GM19372 (cell line): ENCODE data around the gene TBX2.

ENCODE experiments used
- ATAC-seq: cut with Tn5 transposase; IDR thresholded peaks from one replicate; pipeline ENCODE4 v1.9.1; 2021; ENCODE audit warnings: mild to moderate bottlenecking, low read depth, moderate library complexity; ENCODE audit not compliant: unreplicated experiment

The TBX2 gene

DNA sequence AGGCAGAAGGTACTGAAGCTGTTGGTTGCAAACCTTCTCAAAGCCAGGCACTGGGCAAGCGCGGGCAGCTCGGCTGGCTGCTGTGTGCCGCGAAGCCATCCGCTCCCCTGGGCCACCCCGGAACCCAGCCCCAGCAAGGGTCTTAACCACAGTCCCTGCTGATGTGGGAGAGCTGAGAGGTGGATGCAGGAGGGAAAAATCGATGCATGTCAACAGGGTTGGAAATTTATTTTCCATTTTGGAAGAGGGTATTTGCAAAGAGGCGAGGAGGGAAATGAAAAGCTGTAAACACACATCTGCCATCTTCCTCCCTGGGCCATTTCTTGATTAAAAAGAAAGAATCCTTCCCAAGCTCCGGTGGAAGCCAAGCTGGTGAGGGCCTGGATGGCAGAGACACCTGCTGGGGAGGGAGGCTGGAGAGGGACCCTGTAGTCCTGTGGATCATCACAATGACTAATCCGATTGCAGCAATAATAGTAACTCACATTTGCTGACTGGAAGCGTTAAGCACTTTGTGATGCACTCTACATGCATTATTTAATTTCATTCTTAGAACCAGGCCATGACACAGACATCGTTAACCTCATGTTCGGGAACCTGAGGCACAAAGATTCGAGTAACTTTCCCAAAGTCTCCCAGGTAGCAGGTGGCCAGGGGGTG lies 13.9 kb upstream of the TBX2 start:
- no peak for ATAC-seq

- ATAC-seq = no peak
Observed at GRCh38 chr17:61386251-61386650, 13.4 kb upstream of the TBX2 start.

- no peak for ATAC-seq
Observed at GRCh38 chr17:61387011-61387410, 12.6 kb upstream of the TBX2 start.

DNA sequence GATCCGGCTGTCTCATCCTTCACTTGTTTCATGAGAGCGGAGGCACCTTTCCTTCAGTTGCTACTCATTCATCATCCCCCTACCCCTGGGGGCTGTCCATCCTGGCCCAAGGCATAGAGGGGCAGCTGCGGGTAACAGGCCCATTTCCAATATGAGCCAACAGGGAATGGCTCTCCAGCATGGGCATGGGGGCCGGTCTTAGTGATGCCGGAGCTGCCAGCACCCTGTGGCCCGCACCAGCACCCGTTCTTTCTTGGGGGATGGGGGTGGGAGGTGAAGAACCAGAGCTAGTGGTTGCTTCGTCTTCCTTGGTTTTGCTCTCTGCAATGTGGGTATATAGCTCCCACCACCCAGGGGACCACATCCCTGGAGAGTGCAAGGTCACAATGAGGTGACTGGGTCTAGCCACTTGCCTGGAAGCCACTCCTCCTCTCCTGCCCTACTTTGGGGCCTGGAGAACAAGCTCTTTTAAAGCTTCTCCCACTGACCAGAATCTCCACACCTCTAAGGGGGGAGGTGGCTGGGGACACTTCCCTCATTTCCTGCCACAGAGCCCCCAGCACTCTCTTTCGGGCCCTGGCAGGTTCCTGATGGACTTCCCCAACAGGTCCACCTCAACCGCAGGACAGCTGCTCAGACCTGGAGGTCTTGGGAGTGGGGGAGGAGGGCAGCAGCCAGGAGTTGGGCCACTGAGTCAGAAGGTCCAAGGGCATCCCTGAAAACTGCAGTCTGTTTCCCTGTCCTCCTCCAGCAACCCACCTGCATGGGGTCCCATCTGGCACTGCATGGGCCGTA lies 11.9 kb upstream of the TBX2 start:
- no peak for ATAC-seq

DNA sequence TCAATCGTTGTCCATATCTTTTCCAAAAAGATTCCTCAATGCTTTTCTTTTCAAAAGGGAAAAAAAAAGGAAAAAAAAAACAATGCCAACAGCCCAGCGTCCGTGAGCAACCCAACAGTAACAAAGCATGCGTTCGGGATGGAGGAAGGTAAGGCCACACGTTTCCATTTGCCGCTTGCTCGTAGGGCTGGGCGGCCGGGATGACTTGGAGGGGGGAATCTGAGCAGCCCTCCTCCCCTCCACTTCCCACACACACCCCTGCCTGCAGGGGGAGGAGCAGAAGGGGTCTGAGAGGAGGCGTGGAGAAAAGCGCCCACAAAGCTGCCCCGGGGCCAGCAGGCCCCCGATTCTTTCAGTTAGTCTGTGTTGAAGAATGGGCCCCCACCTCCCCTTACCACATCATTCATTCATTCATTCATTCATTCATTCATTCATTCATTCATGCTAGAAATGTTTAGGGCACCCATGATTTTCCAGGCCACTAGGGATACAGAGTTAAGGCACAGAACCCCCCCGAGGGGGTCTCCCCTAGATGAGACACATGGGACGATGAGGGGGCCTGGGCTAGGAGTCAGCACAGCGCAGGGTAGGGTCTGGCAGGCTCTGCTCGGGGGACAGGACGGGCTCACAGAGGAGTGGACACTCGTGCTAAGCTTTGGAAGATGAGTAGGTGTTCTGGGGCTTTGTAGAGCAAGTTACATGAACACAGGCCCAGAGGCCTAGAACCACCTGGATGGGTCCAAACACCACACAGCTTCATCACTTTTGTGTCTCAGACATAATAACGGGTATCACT lies 10.9 kb upstream of the TBX2 start:
- ATAC-seq = no peak

DNA sequence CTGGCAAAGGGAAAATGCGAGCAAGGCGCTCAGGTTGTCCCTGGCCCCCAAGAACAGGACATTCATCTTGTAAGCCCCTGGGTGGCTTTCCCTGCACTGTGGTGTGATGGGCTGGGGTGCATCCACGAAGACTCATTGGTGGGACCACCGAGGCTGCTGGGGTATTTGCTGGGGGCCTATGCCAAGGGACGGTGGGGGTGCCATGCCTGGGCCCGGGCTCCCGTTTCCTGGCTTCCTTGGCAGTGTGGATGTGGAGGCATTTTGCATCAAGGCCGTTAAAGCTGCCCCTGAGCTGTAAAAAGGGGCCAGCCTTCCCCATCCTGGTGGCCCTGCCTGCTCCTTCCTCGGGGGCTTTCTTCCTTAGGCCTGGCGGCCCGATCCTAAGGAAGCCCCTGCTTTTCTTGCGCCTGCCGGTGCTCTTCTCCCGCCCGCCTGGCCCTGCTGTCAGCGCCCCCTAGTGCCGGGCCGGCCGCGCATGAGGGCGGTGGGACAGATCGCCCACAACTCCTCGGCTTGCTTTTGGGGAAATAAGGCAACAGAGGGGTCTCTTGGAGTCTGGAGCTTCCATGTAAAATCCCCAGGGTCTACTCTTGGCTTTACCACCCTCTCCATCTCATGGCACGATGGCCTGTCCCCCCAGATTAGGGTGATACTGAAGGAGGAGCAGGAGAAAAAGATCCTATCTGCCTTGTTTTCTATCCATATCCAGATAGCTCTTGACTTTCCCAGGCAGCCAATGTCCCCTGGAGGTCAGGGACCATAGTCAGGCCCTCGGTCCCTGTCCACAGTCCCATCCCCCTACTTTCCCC lies 9.8 kb upstream of the TBX2 start:
- ATAC-seq = no peak

GRCh38 chr17:61390479-61390791 lies 9.2 kb upstream of the TBX2 start:
- no peak for ATAC-seq

DNA sequence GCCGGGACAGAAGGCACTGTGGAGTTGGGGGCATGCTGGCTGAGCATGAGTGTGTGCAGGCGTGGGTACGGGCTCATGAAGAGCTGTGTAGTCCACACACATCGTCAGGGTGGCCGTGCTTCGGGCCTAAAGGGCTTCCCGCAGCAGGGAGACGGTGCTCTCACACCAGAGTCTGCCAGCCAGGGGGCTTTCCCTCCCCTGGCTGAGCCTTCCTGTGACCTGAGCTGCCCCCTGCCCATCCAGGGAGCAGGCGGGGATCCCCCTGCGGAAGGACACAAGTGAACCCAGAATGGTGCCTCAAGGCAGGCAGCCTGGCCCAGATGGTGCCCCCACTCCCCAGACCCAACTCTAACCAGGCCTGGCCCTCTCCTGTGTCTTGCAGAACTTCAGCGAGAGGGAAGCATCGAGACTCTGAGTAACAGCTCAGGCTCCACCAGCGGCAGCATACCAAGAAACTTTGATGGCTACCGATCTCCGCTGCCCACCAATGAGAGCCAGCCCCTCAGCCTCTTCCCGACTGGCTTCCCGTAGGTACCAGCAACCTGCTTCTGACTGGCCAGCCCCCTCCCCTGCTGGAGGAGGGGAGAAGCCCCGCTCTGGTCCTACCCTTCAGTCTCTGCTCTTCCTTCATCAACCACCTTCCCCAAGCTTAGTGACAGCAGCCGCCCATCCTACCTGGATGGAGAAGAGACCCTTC lies 7.9 kb upstream of the TBX2 start:
- ATAC-seq = no peak

GRCh38 chr17:61392679-61393078 lies 7.0 kb upstream of the TBX2 start:
- no peak for ATAC-seq

- no peak for ATAC-seq
Observed at GRCh38 chr17:61393550-61393903, 6.1 kb upstream of the TBX2 start.

DNA sequence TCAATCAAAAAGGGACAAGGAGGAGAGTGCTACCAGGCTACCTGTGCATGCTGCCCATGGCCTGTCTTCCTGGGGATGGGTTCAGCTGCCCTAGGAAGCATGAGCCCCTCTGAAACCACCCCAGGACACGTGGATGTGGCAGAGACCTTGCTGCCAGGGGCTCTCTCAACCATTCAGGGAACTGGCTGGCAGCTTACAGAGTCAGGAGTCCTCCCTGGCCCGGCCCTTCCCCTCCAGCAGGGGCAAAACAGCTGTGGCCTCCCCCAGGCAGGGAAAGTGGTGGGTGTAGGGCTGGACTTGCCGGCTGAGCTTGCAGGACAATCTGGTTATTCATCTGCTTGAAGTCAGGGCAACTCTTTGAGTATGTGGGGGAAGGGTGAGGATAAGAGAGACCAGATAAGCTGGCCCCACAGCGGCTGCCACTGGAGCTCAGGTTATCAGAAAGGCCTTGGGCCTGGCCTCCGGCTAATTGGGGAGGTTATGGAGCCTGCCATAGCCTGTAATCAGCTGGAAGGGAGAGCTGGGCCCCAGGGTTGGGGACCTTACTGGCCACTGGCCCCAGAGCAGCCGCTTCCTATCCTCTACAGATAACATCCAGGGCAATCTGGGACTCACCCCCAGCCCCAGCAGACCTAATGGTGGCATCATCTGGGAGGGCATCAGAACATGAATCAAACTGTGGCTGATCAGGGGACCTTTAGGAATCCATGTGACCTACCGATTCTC lies 5.6 kb upstream of the TBX2 start:
- no peak for ATAC-seq

- ATAC-seq = no peak
Observed at GRCh38 chr17:61394630-61395408, 4.8 kb upstream of the TBX2 start.

DNA sequence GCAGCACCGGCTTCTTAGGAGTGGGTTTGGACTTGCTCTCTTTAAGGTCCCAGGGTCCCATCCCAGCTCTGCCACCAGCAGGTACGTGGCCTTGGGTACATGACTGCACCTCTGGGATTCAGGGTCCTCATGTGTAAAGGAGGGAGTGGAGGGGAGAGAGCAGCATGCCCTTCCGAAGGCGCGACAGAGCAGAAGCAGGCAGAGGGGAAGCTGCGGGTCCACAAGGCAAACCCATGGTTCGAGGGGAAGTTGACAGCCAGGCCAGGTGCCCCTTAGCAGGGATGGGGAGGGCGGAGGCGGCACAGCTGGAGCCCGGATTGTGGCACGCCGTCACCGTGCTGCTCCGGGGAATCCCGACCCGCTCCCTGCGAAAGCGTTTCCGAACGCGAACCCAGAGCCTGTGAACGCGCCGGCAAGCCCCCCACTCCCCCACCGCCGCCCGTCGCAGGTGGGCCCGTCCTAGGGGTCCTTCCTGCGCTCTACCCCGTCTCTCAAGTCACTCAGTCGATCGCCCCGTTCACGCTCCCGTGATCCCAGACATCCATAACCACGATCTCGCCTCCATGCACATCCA lies 4.1 kb upstream of the TBX2 start:
- ATAC-seq = no peak

- ATAC-seq = no peak
Observed at GRCh38 chr17:61395983-61396585, 3.6 kb upstream of the TBX2 start.

DNA sequence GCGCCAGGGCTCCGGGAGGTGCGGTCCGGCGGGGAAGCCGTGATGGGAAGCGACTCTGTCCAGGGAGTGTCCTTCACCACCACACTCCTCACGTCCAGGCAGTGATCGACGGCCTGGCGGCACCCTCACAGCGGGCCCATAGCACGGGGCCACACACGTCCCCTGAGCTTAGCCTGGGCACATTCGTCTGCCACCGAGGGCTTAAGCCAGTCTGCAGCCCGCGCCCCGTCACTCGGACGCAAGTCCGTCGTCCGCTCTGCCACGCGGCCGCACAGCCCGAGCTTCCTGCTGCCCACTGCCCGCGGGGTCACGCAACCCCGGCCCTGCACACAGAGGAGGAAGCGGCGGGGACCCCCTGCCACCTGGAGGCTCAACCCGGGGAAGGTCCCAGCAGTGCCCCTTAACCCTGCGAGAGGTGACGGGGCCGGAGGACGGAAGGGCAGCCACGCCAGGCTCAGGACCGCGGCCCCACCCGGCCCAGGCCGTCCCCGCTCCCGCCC lies 3.0 kb upstream of the TBX2 start:
- no peak for ATAC-seq

GRCh38 chr17:61397086-61397842 lies 2.4 kb upstream of the TBX2 start:
- no peak for ATAC-seq

DNA sequence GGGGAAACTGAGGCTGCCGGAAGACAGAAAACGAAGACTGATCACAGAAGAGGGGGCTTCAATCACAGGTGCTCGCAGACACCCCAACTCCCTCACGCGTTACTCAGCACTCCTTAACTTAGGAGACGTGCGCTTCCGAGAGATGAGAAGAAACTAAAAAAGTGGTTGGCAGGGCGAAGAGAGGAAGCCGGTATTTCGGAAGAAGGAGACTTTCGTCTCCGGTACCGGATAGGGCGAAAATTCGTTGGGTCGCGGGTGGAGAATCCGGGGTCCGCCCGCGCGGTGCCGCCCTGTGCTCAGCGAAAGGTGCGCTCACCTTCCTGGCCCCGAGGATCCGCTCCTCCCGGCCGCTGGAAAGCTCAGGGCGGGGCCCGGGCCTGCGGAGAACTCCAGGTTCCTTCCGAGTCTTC lies 917 bp upstream of the TBX2 start:
- no peak for ATAC-seq
